NCI-H2227 treated with DMSO at 0.1 percent for 48 hours (cell line): ENCODE data around the gene PEX16.

Source experiments
- DNase-seq: peaks from one replicate; lab custom pipeline; 2025; lab: John Stamatoyannopoulos, UW

PEX16 gene

GRCh38 chr11:45930951-45931570, 13.4 kb upstream of the PEX16 start:
- DNase-seq: no peak

DNA sequence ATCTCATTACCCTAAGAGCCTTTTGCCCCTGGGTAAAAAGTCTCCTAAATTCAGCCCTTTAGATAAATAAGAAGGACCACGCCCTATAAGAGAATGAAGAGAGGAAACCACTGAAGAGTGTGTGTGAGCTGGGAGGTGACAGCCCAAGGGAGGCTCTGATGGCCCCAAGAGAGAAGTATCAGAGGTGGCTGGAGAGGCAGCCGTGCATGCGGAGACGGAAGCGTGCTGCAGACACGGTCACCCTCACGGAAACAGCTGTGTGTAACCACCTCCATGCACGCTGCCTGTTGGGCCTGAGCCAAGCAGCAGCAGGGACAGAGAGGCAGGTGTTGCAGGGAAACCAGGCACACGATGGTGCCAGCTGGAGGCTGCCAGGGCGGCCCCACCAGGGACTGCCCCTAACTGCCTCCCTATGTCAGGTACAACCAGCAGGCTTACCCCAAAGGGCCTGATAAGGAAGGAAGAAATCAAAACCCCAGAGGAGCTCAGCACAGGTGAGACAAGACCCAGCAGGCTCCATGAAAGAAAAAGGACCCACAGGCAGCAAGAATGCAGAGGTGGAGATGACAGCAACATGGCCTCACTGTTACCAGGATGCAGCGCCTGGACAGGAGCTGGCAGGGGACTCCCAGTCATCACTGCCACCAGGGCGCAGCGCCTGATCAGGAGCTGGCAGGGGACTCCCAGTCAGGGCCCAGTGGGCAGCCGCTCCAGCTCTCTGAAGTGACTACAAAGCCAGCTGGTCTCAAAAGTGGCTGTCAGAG, 12.5 kb upstream of the PEX16 start:
- DNase-seq: no peak

GRCh38 chr11:45929486-45930030, 11.9 kb upstream of the PEX16 start:
- DNase-seq: no peak

GRCh38 chr11:45928535-45929215, 11.0 kb upstream of the PEX16 start:
- no peak for DNase-seq

DNA sequence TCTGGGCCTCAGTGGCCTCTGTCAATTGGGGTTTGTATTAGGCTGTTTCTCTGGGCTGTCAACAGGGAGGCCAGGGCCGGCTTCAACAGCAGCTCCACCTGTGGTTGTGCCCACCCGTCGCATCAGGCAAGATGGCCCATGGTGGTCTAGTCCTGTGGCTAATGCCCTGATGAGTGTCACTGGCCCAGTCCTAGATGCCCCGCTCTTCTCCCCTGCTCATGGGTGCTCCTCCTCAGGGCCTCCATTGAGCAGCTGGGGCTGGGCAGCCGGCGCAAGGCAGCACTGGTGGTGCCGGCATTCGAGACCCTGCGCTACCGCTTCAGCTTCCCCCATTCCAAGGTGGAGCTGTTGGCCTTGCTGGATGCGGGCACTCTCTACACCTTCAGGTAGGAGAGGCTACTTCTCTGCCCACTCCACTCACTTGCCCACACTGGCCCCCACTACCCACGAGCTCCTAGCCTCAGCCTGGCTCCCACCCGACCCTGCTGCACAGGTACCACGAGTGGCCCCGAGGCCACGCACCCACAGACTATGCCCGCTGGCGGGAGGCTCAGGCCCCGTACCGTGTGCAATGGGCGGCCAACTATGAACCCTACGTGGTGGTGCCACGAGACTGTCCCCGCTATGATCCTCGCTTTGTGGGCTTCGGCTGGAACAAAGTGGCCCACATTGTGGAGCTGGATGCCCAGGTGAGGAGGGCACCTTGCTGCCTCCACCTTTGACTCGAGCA, 10.2 kb upstream of the PEX16 start:
- DNase-seq: no peak

GRCh38 chr11:45927332-45927683, 9.6 kb upstream of the PEX16 start:
- DNase-seq: no peak

DNA sequence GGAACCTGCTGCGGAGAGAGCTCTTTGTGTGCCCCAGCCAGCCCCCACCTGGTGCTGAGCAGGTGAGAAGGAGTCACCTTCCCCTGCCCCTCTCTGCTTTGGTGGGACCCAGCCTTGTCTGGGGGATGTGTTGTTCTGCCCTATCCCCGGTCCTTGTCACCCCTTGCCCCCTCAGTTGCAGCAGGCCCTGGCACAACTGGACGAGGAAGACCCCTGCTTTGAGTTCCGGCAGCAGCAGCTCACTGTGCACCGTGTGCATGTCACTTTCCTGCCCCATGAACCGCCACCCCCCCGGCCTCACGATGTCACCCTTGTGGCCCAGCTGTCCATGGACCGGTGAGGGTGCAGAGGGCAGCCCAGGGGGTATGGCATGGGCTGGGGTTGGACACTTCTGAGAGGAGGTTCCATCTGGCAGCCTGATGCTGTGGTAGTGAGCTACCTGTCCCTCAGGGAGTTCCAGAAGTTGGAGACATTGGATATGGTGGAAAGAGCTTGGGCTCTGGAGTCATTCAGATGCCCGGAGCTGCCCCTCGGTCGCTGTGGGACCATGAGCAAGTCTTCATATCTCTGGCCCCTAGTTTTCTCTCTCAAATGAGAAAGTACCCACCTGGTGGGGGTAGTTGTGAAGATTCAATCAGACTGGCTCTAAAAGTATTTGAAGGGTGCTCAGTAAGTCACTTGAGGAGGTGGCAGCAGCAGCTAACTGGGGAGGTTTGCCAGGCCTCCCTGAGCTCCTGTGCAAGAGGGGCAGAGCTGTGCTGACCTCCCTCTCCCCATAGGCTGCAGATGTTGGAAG, 9.1 kb upstream of the PEX16 start:
- no peak for DNase-seq

GRCh38 chr11:45926001-45926401, 8.3 kb upstream of the PEX16 start:
- DNase-seq: no peak

DNA sequence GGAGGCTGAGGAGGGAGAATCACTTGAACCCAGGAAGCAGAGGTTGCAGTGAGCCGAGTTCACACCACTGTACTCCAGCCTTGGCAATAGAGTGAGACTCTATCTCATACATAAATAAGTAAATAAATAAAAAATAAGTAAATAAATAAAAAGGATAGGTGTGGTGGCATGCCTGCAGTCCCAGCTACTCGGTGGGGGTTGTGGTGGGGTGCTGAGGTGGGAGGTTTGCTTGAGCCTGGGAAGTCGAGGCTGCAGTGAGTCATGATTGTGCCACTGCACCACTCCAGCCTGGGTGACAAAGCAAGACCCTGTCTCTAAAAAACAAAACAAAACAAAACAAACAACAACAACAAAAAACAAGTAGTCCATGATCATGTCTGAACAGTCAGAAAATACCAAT, 7.9 kb upstream of the PEX16 start:
- no peak for DNase-seq

DNA sequence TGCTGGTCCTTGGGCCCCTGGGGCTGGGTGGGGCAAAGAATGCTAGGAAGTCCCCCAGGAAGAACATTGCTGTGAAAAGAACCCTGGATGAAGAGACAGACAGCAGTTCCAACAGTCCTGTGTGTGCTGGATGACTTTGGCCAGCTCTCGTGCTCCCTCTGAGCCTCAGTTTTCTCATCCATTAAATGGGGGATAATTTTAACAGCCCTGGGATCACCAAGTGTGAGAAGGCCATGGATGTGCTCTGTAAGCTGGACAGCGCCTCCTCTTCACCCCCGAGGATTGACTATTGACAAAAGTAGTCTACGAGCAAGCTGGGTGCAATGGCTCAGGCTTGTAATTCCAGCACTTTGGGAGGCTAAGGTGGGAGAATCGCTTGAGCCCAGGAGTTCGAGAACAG, 7.2 kb upstream of the PEX16 start:
- no peak for DNase-seq

- no peak for DNase-seq
Observed at GRCh38 chr11:45924036-45924915, 6.6 kb upstream of the PEX16 start.

GRCh38 chr11:45922425-45923082, 4.9 kb upstream of the PEX16 start, which contains the start of gene LARGE2:
Gene LARGE2 (plus strand): TSS chr11:45922656. CDS start chr11:45922883, 227 bp downstream.
- no peak for DNase-seq

- no peak for DNase-seq
Observed at GRCh38 chr11:45921561-45922424, 4.1 kb upstream of the PEX16 start.

DNA sequence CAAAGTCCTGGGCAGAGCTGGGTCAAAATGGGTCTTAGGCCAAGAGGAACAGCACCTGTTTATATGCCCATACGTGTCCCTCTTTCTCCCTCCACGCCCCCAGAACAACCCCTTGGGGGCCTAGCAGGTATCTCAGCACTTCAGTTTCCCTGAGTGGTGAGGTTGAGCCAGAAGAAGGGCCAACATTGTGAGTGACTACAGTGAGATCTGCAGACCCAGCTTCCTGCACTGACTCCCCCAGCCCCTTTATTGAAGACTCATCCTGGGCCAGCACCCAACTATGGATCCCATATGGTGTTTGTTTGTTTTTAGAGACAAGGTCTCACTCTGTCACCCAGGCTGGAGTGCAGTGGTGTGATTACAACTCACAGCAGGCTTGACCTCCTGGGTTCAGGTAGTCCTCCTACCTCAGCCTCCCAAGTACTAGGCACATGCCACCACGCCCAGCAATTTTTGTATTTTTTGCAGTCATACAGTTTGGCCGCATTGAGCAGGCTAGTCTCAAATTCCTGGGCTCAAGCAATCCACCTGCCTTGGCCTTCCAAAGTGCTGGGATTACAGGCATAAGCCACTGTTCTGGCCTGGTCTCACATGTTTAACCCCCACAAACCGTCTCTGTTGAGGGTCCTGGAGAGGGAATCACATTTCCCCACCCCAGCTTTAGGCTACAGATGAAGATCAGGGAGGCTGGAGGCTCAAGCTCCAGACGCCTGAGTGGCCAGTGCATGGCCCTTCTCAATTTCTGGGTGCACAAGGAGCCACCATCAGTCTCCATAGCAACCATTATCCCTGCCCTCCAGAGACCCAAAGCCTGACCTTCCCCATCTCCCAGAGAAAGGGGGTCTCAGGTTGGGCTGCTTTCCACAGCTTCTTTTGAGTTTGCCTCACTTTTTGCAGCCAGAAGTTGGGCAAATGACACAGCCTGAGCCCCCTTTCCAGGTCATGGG, 3.1 kb upstream of the PEX16 start:
- DNase-seq: no peak

DNA sequence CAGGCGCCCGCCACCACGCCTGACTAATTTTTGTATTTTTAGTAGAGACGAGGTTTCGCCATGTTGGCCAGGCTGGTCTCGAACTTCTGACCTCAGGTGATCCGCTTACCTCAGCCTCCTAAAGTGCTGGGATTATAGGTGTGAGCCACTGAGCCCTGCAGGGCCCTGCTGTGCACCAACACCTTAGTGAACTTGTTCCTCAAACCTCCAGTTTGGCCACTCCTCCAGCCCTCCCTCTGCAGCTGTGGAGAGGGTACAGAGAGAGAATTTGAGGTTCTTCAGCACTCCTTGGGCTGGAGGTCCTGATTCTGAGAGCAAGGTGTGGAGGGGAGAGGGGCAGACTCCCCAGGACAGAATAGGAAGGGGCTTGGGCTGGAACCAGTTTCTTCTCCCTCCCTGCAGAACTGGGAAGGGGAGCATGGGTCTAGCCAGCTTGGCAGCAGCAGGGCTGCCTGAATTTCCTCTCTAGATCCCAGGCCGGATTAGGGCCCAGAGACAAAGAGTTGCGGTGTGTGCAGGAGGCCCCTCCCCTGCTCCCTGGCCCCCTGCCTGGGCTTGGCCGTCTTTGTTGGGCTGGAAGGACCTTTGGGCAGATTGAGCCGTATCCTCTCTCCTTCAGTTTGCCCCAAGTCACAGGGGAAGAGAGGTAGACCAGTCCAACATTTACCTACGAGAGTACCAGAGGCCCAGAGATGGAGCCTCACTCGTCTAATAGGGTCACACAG, 2.3 kb upstream of the PEX16 start:
- DNase-seq: no peak

DNA sequence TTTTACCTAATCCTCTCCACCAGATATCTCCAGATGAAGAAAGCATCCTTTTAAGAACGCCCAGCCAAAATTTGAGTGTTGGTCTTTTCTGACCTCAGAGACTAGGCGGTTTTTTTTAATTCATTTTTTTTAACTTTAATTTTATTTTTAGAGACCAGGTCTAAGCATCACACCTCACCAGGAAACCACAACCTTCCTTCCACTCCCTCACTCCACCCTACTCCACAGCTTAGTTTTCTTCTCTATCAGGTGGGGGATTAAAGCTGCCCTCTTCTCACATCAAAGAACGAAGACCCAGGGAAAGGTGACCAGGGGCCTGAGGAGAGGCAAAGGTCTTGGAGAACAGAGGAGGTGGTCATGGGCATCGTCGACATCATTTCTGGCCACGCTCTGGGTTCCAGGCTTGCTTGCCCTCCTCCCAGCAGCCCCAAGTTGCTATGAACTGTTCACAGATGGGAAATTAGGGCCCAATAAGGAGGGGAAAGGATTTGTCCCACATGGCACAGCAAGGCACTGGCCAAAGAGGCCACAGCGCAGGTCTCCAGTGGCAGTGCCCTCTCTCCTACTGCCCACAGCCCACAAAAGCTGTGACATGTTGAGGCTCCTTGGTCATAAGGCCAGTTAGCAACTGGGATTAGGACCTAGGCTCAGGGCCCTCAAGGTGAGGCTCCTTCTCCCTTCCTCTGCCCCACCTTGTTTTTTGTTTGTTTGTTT, 1.4 kb upstream of the PEX16 start:
- DNase-seq: no peak
